HepG2 (cell line): Measurements from ENCODE around the gene KCNIP4. TPM values are rescaled to one million over a fixed set of nuclear protein-coding genes. Genes with fewer than 3 reads are reported as not detected.

Experiments used
- ATAC-seq: fragments of 200-7000 bp; cut with Tn5 transposase; 3 replicates; pipeline ENCODE4 v1.9.1; 2020; ENCODE audit warnings: mild to moderate bottlenecking, moderate library complexity
- BruUV-seq: library from RNA; stranded (reverse); fragments of 400-500 nt; replicated peaks from 2 replicates; lab custom pipeline; 2021; lab: Mats Ljungman, UMichigan
- CTCF ChIA-PET: fragments of 300-600 bp; formaldehyde crosslinking; extraction: SDS; loops from one replicate; lab custom pipeline; 2021; ENCODE audit warnings: low total read pairs, inconsistent platforms, low intra/inter-chr PET ratio; lab: Yijun Ruan, JAX
- POLR2A ChIA-PET: fragments of 350-600 bp; sonication (Branson Sonifier 250); formaldehyde crosslinking; loops from one replicate; lab custom pipeline; 2020; ENCODE audit warnings: antibody characterized with exemption, inconsistent platforms; lab: Yijun Ruan, JAX
- DNase-seq: peaks from one replicate; pipeline ENCODE4 v3.0.0-alpha.2; 2015; ENCODE audit warnings: low spot score
- FAIRE-seq: peaks from 3 replicates; lab custom pipeline; 2011; peaks lifted over from hg19 to GRCh38; lab: Jason Lieb, UNC
- H2AFZ ChIP-seq: one replicate; pipeline ENCODE4 v1.6.1; 2011; ENCODE audit warnings: low read length, inconsistent platforms
- H3K27ac ChIP-seq: fragments of 300-600 bp; 3 replicates; pipeline ENCODE4 v1.8.0; 2011; ENCODE audit warnings: mixed run types, mild to moderate bottlenecking, mixed read lengths, low read length, inconsistent platforms; ENCODE audit not compliant: insufficient read depth; ENCODE audit errors: extremely low read length
- H3K27me3 ChIP-seq, 2 experiments: fragments of 200-600 bp in 1 of 2; 2 replicates in 1 of 2; 3 replicates in 1 of 2; pipeline versions ENCODE4 v1.6.0 to v1.8.0; 2011; ENCODE audit warnings: low read length in 2 of 2, mild to moderate bottlenecking in 2 of 2, moderate library complexity in 2 of 2, inconsistent platforms in 1 of 2; ENCODE audit not compliant: insufficient read depth in 2 of 2, control insufficient read depth in 1 of 2
- H3K36me3 ChIP-seq, 2 experiments: fragments of 200-600 bp in 1 of 2; replicated peaks in 1 of 2; 2 replicates in 1 of 2; 3 replicates in 1 of 2; pipeline versions ENCODE4 v1.5.1 to v1.8.0; 2011; ENCODE audit warnings: low read length in 2 of 2, inconsistent platforms in 1 of 2; ENCODE audit not compliant: insufficient read depth in 2 of 2, control insufficient read depth in 1 of 2
- H3K4me1 ChIP-seq: 2 replicates; pipeline ENCODE4 v1.5.1; 2012; ENCODE audit warnings: low read length, inconsistent platforms; ENCODE audit not compliant: insufficient read depth
- H3K4me2 ChIP-seq: 2 replicates; pipeline ENCODE4 v1.6.0; 2011; ENCODE audit warnings: low read depth, low read length, inconsistent platforms
- H3K4me3 ChIP-seq, 3 experiments: fragments of 200-600 bp in 1 of 3; sonication (generic), shearing (Covaris generic) in 1 of 3; replicated peaks in 1 of 3; 2 replicates each; pipeline ENCODE4 v1.5.1; 2011 to 2016; ENCODE audit warnings: low read length in 3 of 3, inconsistent platforms in 2 of 3, low read depth in 2 of 3, mild to moderate bottlenecking in 2 of 3, control low read depth in 1 of 3, mixed read lengths in 1 of 3; ENCODE audit not compliant: insufficient read depth in 1 of 3
- H3K79me2 ChIP-seq: one replicate; pipeline ENCODE4 v1.6.1; 2011; ENCODE audit warnings: low read length, inconsistent platforms; ENCODE audit not compliant: insufficient read depth
- H3K9ac ChIP-seq: 2 replicates; pipeline ENCODE4 v1.6.0; 2011; ENCODE audit warnings: mild to moderate bottlenecking, low read depth, low read length, inconsistent platforms; ENCODE audit not compliant: insufficient read depth
- H3K9me3 ChIP-seq: 2 replicates; pipeline ENCODE4 v1.5.1; 2012; ENCODE audit warnings: mild to moderate bottlenecking, low read length
- H4K20me1 ChIP-seq: 2 replicates; pipeline ENCODE4 v1.6.0; 2011; ENCODE audit warnings: inconsistent platforms, mild to moderate bottlenecking, low read length, moderate library complexity; ENCODE audit not compliant: insufficient read depth
- ATF7 ChIP-seq, 2 experiments: fragments of 450-650 bp in 1 of 2; sonication (generic) in 1 of 2; formaldehyde crosslinking in 1 of 2; IDR thresholded peaks; 2 replicates each; pipeline versions ENCODE4 v1.4.0 to v1.6.1; 2016 to 2020; ENCODE audit warnings: antibody characterized with exemption in 1 of 2, mild to moderate bottlenecking in 1 of 2, missing genetic modification reagents in 1 of 2
- CREB1 ChIP-seq, 2 experiments: fragments of 450-650 bp in 1 of 2; IDR thresholded peaks; 2 replicates each; pipeline ENCODE4 v1.6.1; 2016 to 2017; ENCODE audit warnings: control low read depth in 1 of 2, mild to moderate bottlenecking in 1 of 2, missing compliant biosample characterization in 1 of 2, missing genetic modification characterization in 1 of 2
- GATAD2A ChIP-seq: IDR thresholded peaks from 2 replicates; pipeline ENCODE4 v1.6.1; 2016
- KLF13 ChIP-seq: sonication (generic); formaldehyde crosslinking; IDR thresholded peaks from 2 replicates; pipeline ENCODE4 v1.4.0; 2020; ENCODE audit warnings: mild to moderate bottlenecking, missing genetic modification reagents
- PRDM15 ChIP-seq: sonication (generic); formaldehyde crosslinking; IDR thresholded peaks from 2 replicates; pipeline ENCODE4 v1.4.0; 2020; ENCODE audit warnings: missing genetic modification reagents
- SP2 ChIP-seq: sonication (generic); formaldehyde crosslinking; IDR thresholded peaks from 2 replicates; pipeline ENCODE4 v1.5.1; 2020; ENCODE audit warnings: mild to moderate bottlenecking, missing genetic modification reagents
- ZNF282 ChIP-seq: fragments of 450-650 bp; IDR thresholded peaks from 2 replicates; pipeline ENCODE4 v1.6.1; 2018; ENCODE audit not compliant: partially characterized antibody
- ZSCAN12 ChIP-seq: sonication (generic); formaldehyde crosslinking; IDR thresholded peaks from 2 replicates; pipeline ENCODE4 v1.9.0; 2021; ENCODE audit warnings: mild to moderate bottlenecking, missing genetic modification reagents
- WGBS: methylation state at CpG from one replicate; pipeline ENCODE4 v1.1.6; 2017; ENCODE audit warnings: low lambda C conversion rate; 5-methylcytosine and 5-hydroxymethylcytosine counted together
- in situ Hi-C: cut with HindIII; loops from 2 replicates; pipeline ENCODE4 v1.10.0; 2017; ENCODE audit warnings: low pct_unique_long_range_greater_than_20kb; ENCODE audit not compliant: extremely low pct_ligation_motif_present
- intact Hi-C: fragments of 100-400 bp; cut with micrococcal nuclease; formaldehyde crosslinking; loops from one replicate; pipeline ENCODE4 v1.10.0; 2022; ENCODE audit not compliant: unreplicated experiment
- polyA plus RNA-seq, 8 experiments: library from polyadenylated mRNA; depleted of rRNA in 3 of 8; stranded (reverse) in 7 of 8; unstranded in 1 of 8; fragments of >200 nt; fragmentation: Illumina TruSeq in 4 of 8; extraction: Trizol in 4 of 8; gene quantifications; 2 replicates each; pipeline versions ENCODE4 v1.2.1 to v1.2.3, GENCODE V29; 2011 to 2016; ENCODE audit warnings: low read depth in 4 of 8, missing spikeins in 1 of 8, mixed read lengths in 1 of 8; ENCODE audit not compliant: insufficient read depth in 1 of 8
- total RNA-seq, 5 experiments: library from RNA; depleted of rRNA; stranded (reverse); fragments of >200 nt; fragmentation: Illumina TruSeq; extraction: Trizol; gene quantifications; 2 replicates each; pipeline ENCODE4 v1.2.3, GENCODE V29; 2016; ENCODE audit warnings: low read depth in 1 of 5

KCNIP4 gene
- total and polyA plus RNA-seq, 2 of the 13 experiments (the other 11 are each of a cell fraction or from before 2014, with no cell fraction given) = 0.09 TPM; not detected in 1

- H3K27me3 ChIP-seq = no peaks in the 10 kb centered on the region
- ATAC-seq (no peak), DNase-seq (no peak), FAIRE-seq (no peak)
- no peaks in the 10 kb centered on the region for H4K20me1 ChIP-seq
- H2AFZ ChIP-seq = no peak overlapping the region
- intact Hi-C loops (no loop called here), in situ Hi-C loops (no loop called here)
- no peaks in the 10 kb centered on the region for H3K4me1 ChIP-seq
- CTCF ChIA-PET = no interaction called here
- no peak overlapping the region for H3K4me3 ChIP-seq
- 0% methylated on average over 2 of the region's 2 CpGs for WGBS
- TF ChIP-seq PRDM15 (CRISPR knock-in tag) (no peak), ZNF282 (no peak), KLF13 (CRISPR knock-in tag) (no peak), CREB1 (IDR thresholded peaks at IDR 0.05) (peak; percentile 45; the same call in 1 of the 2 replicates), CREB1 (CRISPR knock-in tag; IDR thresholded peaks at IDR 0.05) (no peak), SP2 (CRISPR knock-in tag) (no peak), ZSCAN12 (CRISPR knock-in tag) (no peak), ATF7 (IDR thresholded peaks at IDR 0.05) (peak; percentile 76), ATF7 (CRISPR knock-in tag; IDR thresholded peaks at IDR 0.05) (no peak), GATAD2A (CRISPR knock-in tag) (no peak)
- no peak overlapping the region for H3K4me2 ChIP-seq
- no peaks in the 10 kb centered on the region for H3K36me3 ChIP-seq
- no peak overlapping the region for H3K27ac ChIP-seq
- H3K9ac ChIP-seq = no peak overlapping the region
- no TSS peak for BruUV-seq
- no peaks in the 10 kb centered on the region for H3K9me3 ChIP-seq
- POLR2A ChIA-PET = no interaction called here
- H3K79me2 ChIP-seq = no peaks in the 10 kb centered on the region
Observed at GRCh38 chr4:21884615-21885014, 64.0 kb downstream of the KCNIP4 start.
